COLO829 (cell line): ENCODE measurements around the gene TGM5.
"Not testable (repeated sequence)": the region's sequence is repeated elsewhere in the genome, so short reads cannot be mapped to it uniquely, and the experiment has no call there.

Experiments used
- DNase-seq: peaks from one replicate; pipeline ENCODE4 v3.0.0; 2012; ENCODE audit warnings: low spot score

TGM5 gene

GRCh38 chr15:43244092-43244491, 22.6 kb downstream of the TGM5 start:
- DNase-seq: no peak

GRCh38 chr15:43243020-43243645, 23.6 kb downstream of the TGM5 start:
- no peak for DNase-seq

- no peak for DNase-seq
These were observed 24.1 kb downstream of the TGM5 start for GRCh38 chr15:43242616-43243015.

- DNase-seq: no peak
These were observed 25.6 kb downstream of the TGM5 start for GRCh38 chr15:43241100-43241499.

- DNase-seq: peak; percentile 15
These were observed 26.8 kb downstream of the TGM5 start for GRCh38 chr15:43239732-43240491.

- DNase-seq: no peak
These were observed 28.0 kb downstream of the TGM5 start for GRCh38 chr15:43238671-43239131.

GRCh38 chr15:43237842-43238470, 28.8 kb downstream of the TGM5 start:
- DNase-seq: no peak

- no peak for DNase-seq
These were observed 31.2 kb downstream of the TGM5 start for GRCh38 chr15:43235536-43235935.

GRCh38 chr15:43232289-43232874, 34.3 kb downstream of the TGM5 start:
- DNase-seq: no peak

GRCh38 chr15:43230640-43231115, 36.0 kb downstream of the TGM5 start:
- DNase-seq: no peak

GRCh38 chr15:43229977-43230376, 36.8 kb downstream of the TGM5 start:
- peak; percentile 37 for DNase-seq

- no peak for DNase-seq
These were observed 40.1 kb downstream of the TGM5 start for GRCh38 chr15:43226436-43227305.

- not testable (repeated sequence) for DNase-seq
These were observed 40.8 kb downstream of the TGM5 start for GRCh38 chr15:43225950-43226255.

- DNase-seq: peak; percentile 49
These were observed 41.4 kb downstream of the TGM5 start for GRCh38 chr15:43225201-43225949.

GRCh38 chr15:43221422-43221821, 45.3 kb downstream of the TGM5 start:
- no peak for DNase-seq

- DNase-seq: no peak
These were observed 45.7 kb downstream of the TGM5 start, which contains the start of gene EPB42 for GRCh38 chr15:43220991-43221403. EPB42 (minus strand) TSS chr15:43221018; CDS start chr15:43220825, 193 bp downstream.

GRCh38 chr15:43219929-43220928, 46.5 kb downstream of the TGM5 start:
- no peak for DNase-seq

- peak; percentile 38 for DNase-seq
These were observed 47.6 kb downstream of the TGM5 start for GRCh38 chr15:43218908-43219706.

GRCh38 chr15:43215961-43216360, 50.8 kb downstream of the TGM5 start:
- peak; percentile 32 for DNase-seq
